IMR-90 (cell line): ENCODE results near the gene NREP. TPM values are rescaled to one million over a fixed set of nuclear protein-coding genes. Genes with fewer than 3 reads are reported as not detected.
A peak's percentile ranks its signal among the peaks of the same experiment; 100 is the strongest.
"Not testable (repeated sequence)": the region's sequence is repeated elsewhere in the genome, so short reads cannot be mapped to it uniquely, and the experiment has no call there.

Experiments used
- ATAC-seq: fragments of 200-7000 bp; cut with Tn5 transposase; 2 replicates; pipeline ENCODE4 v1.9.1; 2020; ENCODE audit warnings: low read depth, mild to moderate bottlenecking, moderate library complexity
- BruUV-seq: library from RNA; stranded (reverse); fragments of 400-500 nt; replicated peaks from 2 replicates; lab custom pipeline; 2021; lab: Mats Ljungman, UMichigan
- CTCF ChIA-PET: fragments of 300-600 bp; formaldehyde crosslinking; extraction: SDS; loops from one replicate; lab custom pipeline; 2021; ENCODE audit warnings: antibody characterized with exemption; lab: Yijun Ruan, JAX
- POLR2A ChIA-PET: fragments of 300-600 bp; sonication (Branson Sonifier 250); formaldehyde crosslinking; loops from one replicate; lab custom pipeline; 2022; ENCODE audit warnings: antibody characterized with exemption; ENCODE audit not compliant: unreplicated experiment; lab: Charles Lee
- DNase-seq: peaks from one replicate; pipeline ENCODE4 v3.0.0; 2013
- H2AFZ ChIP-seq: replicated peaks from 2 replicates; pipeline ENCODE3; 2013; ENCODE audit warnings: low read length, mild to moderate bottlenecking; ENCODE audit not compliant: poor library complexity
- H2AK5ac ChIP-seq: 2 replicates; pipeline ENCODE4 v1.6.1; 2013; ENCODE audit warnings: low read depth, low read length, inconsistent platforms
- H2AK9ac ChIP-seq: replicated peaks from 2 replicates; pipeline ENCODE3; 2013; ENCODE audit warnings: mild to moderate bottlenecking, low read depth, low read length, moderate library complexity; ENCODE audit not compliant: poor library complexity
- H2BK120ac ChIP-seq: 2 replicates; pipeline ENCODE4 v1.6.1; 2013; ENCODE audit warnings: low read depth, low read length, inconsistent platforms
- H2BK15ac ChIP-seq: 3 replicates; pipeline ENCODE4 v1.6.1; 2013; ENCODE audit warnings: low read depth, low read length, inconsistent platforms
- H2BK20ac ChIP-seq: 2 replicates; pipeline ENCODE4 v1.6.1; 2013; ENCODE audit warnings: low read depth, mild to moderate bottlenecking, inconsistent platforms, low read length, moderate library complexity
- H2BK5ac ChIP-seq: 2 replicates; pipeline ENCODE4 v1.6.1; 2013; ENCODE audit warnings: mild to moderate bottlenecking, low read depth, low read length, inconsistent platforms; ENCODE audit not compliant: poor library complexity, severe bottlenecking
- H3K14ac ChIP-seq: replicated peaks from 2 replicates; pipeline ENCODE4 v1.6.1; 2013; ENCODE audit warnings: low read depth, low read length, inconsistent platforms
- H3K18ac ChIP-seq: 2 replicates; pipeline ENCODE4 v1.6.1; 2013; ENCODE audit warnings: low read depth, low read length, control low read depth
- H3K23ac ChIP-seq: 2 replicates; pipeline ENCODE4 v1.6.1; 2013; ENCODE audit warnings: low read depth, low read length, inconsistent platforms
- H3K27ac ChIP-seq: 2 replicates; pipeline ENCODE4 v1.5.1; 2013; ENCODE audit warnings: mild to moderate bottlenecking, control low read depth, low read length; ENCODE audit not compliant: insufficient read depth
- H3K27me3 ChIP-seq: 2 replicates; pipeline ENCODE4 v1.6.1; 2013; ENCODE audit warnings: low read length; ENCODE audit not compliant: control insufficient read depth, insufficient read depth
- H3K36me3 ChIP-seq: 2 replicates; pipeline ENCODE4 v1.6.1; 2013; ENCODE audit warnings: low read length, mixed read lengths; ENCODE audit not compliant: control insufficient read depth, insufficient read depth
- H3K4ac ChIP-seq: 2 replicates; pipeline ENCODE4 v1.6.1; 2013; ENCODE audit warnings: low read depth, low read length, inconsistent platforms
- H3K4me1 ChIP-seq: 2 replicates; pipeline ENCODE4 v1.6.1; 2013; ENCODE audit warnings: low read length, mixed read lengths; ENCODE audit not compliant: control insufficient read depth, insufficient read depth
- H3K4me2 ChIP-seq: 2 replicates; pipeline ENCODE4 v1.6.1; 2013; ENCODE audit warnings: low read depth, mild to moderate bottlenecking, control low read depth, low read length, moderate library complexity
- H3K4me3 ChIP-seq: 2 replicates; pipeline ENCODE4 v1.5.1; 2013; ENCODE audit warnings: low read depth, mild to moderate bottlenecking, control low read depth, low read length, moderate library complexity; ENCODE audit not compliant: insufficient read depth
- H3K56ac ChIP-seq: 2 replicates; pipeline ENCODE4 v1.6.1; 2013; ENCODE audit warnings: low read length, inconsistent platforms; ENCODE audit not compliant: insufficient read depth; ENCODE audit errors: extremely low read depth
- H3K79me1 ChIP-seq, 2 experiments: 2 replicates each; pipeline ENCODE4 v1.6.1; 2013; ENCODE audit warnings: low read length in 2 of 2, inconsistent platforms in 1 of 2, low read depth in 1 of 2
- H3K9ac ChIP-seq: 2 replicates; pipeline ENCODE4 v1.6.1; 2013; ENCODE audit warnings: low read depth, low read length, control low read depth
- H3K9me1 ChIP-seq: 2 replicates; pipeline ENCODE4 v1.6.1; 2013; ENCODE audit warnings: low read length, inconsistent platforms; ENCODE audit not compliant: insufficient read depth
- H3K9me3 ChIP-seq: 2 replicates; pipeline ENCODE4 v1.6.1; 2013; ENCODE audit warnings: low read length; ENCODE audit not compliant: control insufficient read depth, insufficient read depth
- H4K20me1 ChIP-seq: 2 replicates; pipeline ENCODE4 v1.6.1; 2013; ENCODE audit warnings: low read length, inconsistent platforms; ENCODE audit not compliant: insufficient read depth
- H4K5ac ChIP-seq: 2 replicates; pipeline ENCODE4 v1.6.1; 2013; ENCODE audit warnings: mild to moderate bottlenecking, low read depth, low read length, control low read depth
- H4K8ac ChIP-seq, 2 experiments: 2 replicates each; pipeline ENCODE4 v1.6.1; 2013; ENCODE audit warnings: low read depth in 2 of 2, low read length in 2 of 2, control low read depth in 1 of 2, inconsistent platforms in 1 of 2
- H4K91ac ChIP-seq: 2 replicates; pipeline ENCODE4 v1.6.1; 2013; ENCODE audit warnings: low read depth, low read length, inconsistent platforms; ENCODE audit not compliant: insufficient read depth
- WGBS, 2 experiments: methylation state at CpG; one replicate each; pipeline versions ENCODE4 v1.1.5 to v1.1.7; 2013; ENCODE audit warnings: missing lambda C conversion rate in 2 of 2; ENCODE audit not compliant: insufficient read length in 1 of 2; ENCODE audit errors: extremely low coverage in 2 of 2; 5-methylcytosine and 5-hydroxymethylcytosine counted together
- dilution Hi-C: fragments of 300-500 bp; cut with HindIII; formaldehyde crosslinking; loops from one replicate; pipeline ENCODE4 v1.14.3; 2018; ENCODE audit warnings: low sequenced_read_pairs; ENCODE audit not compliant: unreplicated experiment
- in situ Hi-C: fragments of 300-500 bp; cut with MboI; formaldehyde crosslinking; loops from 3 replicates; pipeline ENCODE4 v1.14.3; 2019; ENCODE audit warnings: low sequenced_read_pairs, inconsistent platforms, mixed read lengths
- intact Hi-C: fragments of 100-400 bp; cut with micrococcal nuclease; formaldehyde crosslinking; loops from 2 replicates; pipeline ENCODE4 v1.10.0; 2022
- polyA plus RNA-seq, 3 experiments: library from polyadenylated mRNA; depleted of rRNA; stranded (reverse); fragments of >200 nt; gene quantifications; 2 replicates each; pipeline ENCODE4 v1.2.3, GENCODE V29; 2012; ENCODE audit warnings: low replicate concordance in 1 of 3
- total RNA-seq: library from RNA; depleted of rRNA; stranded (reverse); fragments of >200 nt; gene quantifications from 2 replicates; pipeline ENCODE4 v1.2.3, GENCODE V29; 2012

The NREP gene
- total and polyA plus RNA-seq, 2 of the 4 experiments (the other 2 are of a cell fraction): 178 to 277 TPM

DNA sequence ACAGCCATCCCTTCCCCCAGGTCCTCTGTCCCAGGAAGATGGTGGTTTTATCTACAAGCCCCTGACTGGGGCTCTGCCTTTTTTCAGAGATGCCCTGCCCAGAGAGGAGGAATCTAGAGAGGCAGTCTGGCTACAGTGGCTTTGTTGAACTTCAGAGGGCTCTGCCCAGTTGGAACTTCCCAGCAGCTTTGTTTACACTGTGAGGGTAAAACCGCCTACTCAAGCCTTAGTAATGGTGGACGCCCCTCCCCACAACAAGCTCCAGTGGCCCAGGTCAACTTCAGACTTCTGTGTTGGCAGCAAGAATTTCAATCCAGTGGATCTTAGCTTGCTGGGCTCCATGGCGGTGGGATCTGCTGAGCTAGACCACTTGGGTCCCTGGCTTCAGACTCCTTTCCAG, 40.2 kb downstream of the NREP start:
- H3K4me1 ChIP-seq, POLR2A ChIA-PET: not testable (repeated sequence)

More for the DNA sequence above, 40.2 kb downstream of the NREP start:
- CTCF ChIA-PET, H3K56ac ChIP-seq, H2BK20ac ChIP-seq, H2AK9ac ChIP-seq, H2BK5ac ChIP-seq, H2BK120ac ChIP-seq, H3K27me3 ChIP-seq, H3K27ac ChIP-seq, dilution Hi-C loops, H3K4me2 ChIP-seq, H3K23ac ChIP-seq, H4K8ac ChIP-seq, BruUV-seq, H3K14ac ChIP-seq, H2AK5ac ChIP-seq, H3K18ac ChIP-seq, H3K9me3 ChIP-seq, H3K9ac ChIP-seq, H4K5ac ChIP-seq, H4K20me1 ChIP-seq, H3K9me1 ChIP-seq, H3K4me3 ChIP-seq, H2AFZ ChIP-seq, H4K91ac ChIP-seq, DNase-seq, intact Hi-C loops, H3K79me1 ChIP-seq, H3K4ac ChIP-seq, H3K36me3 ChIP-seq, H2BK15ac ChIP-seq, in situ Hi-C loops: not testable (repeated sequence)
- 100% methylated on average over 1 of the region's 3 CpGs; no CpG with 5 or more reads in 1 of the 2 experiments for WGBS, 2 experiments
- peak; percentile 27; the same call in 1 of the 2 replicates for ATAC-seq
